Common myeloid progenitor, CD34-positive (primary cell): ENCODE results near the gene RAB5IF.
A peak's percentile ranks its signal among the peaks of the same experiment; 100 is the strongest.

Experiments
- CTCF ChIA-PET: fragments of 350-600 bp; sonication (Branson Sonifier 250); formaldehyde crosslinking; loops from one replicate; lab custom pipeline; 2021; ENCODE audit warnings: antibody characterized with exemption; lab: Charles Lee
- POLR2A ChIA-PET: fragments of 350-600 bp; sonication (Branson Sonifier 250); formaldehyde crosslinking; loops from one replicate; lab custom pipeline; 2021; ENCODE audit warnings: antibody characterized with exemption; lab: Charles Lee
- DNase-seq, 3 donors: peaks; one replicate each; pipeline versions ENCODE4 v3.0.0 to v3.0.0-alpha.2; 2013
- H3K27ac ChIP-seq, 2 experiments: 1 replicate in 1 of 2; 2 replicates in 1 of 2; pipeline ENCODE4 v1.7.0; 2013; ENCODE audit warnings: inconsistent platforms in 2 of 2, low read length in 2 of 2, mild to moderate bottlenecking in 2 of 2, low read depth in 1 of 2, moderate library complexity in 1 of 2; ENCODE audit not compliant: severe bottlenecking in 2 of 2, insufficient read depth in 1 of 2, poor library complexity in 1 of 2
- H3K27me3 ChIP-seq, 5 experiments: replicated peaks in 2 of 5; 1 replicate in 3 of 5; 2 replicates in 2 of 5; pipeline versions ENCODE4 v1.6.1 to v1.7.0; 2013; ENCODE audit warnings: low read length in 4 of 5, mild to moderate bottlenecking in 2 of 5, moderate library complexity in 2 of 5, inconsistent platforms in 1 of 5; ENCODE audit not compliant: insufficient read depth in 5 of 5, control insufficient read depth in 4 of 5
- H3K36me3 ChIP-seq, 4 experiments: 1 replicate in 2 of 4; 2 replicates in 2 of 4; pipeline versions ENCODE4 v1.6.1 to v1.7.0; 2013; ENCODE audit warnings: low read length in 3 of 4, control low read depth in 1 of 4, mild to moderate bottlenecking in 1 of 4; ENCODE audit not compliant: control insufficient read depth in 4 of 4, insufficient read depth in 4 of 4
- H3K4me1 ChIP-seq, 4 experiments: 1 replicate in 3 of 4; 2 replicates in 1 of 4; pipeline versions ENCODE4 v1.6.1 to v1.7.1; 2013; ENCODE audit warnings: low read length in 3 of 4, mild to moderate bottlenecking in 3 of 4, control low read depth in 1 of 4, inconsistent platforms in 1 of 4, moderate library complexity in 1 of 4; ENCODE audit not compliant: control insufficient read depth in 4 of 4, insufficient read depth in 4 of 4; ENCODE audit errors: control extremely low read depth in 1 of 4
- H3K4me3 ChIP-seq, 7 experiments: 1 replicate in 4 of 7; 2 replicates in 3 of 7; pipeline versions ENCODE4 v1.5.1 to v1.7.0; 2013; ENCODE audit warnings: mild to moderate bottlenecking in 7 of 7, low read length in 6 of 7, moderate library complexity in 6 of 7, inconsistent platforms in 2 of 7, low read depth in 2 of 7, control low read depth in 1 of 7; ENCODE audit not compliant: insufficient read depth in 4 of 7, control insufficient read depth in 1 of 7; ENCODE audit errors: extremely low read depth in 1 of 7
- H3K9me3 ChIP-seq, 5 experiments: 1 replicate in 4 of 5; 2 replicates in 1 of 5; pipeline versions ENCODE4 v1.6.1 to v1.7.1; 2013; ENCODE audit warnings: low read length in 4 of 5, mild to moderate bottlenecking in 2 of 5, inconsistent platforms in 1 of 5, low read depth in 1 of 5, moderate library complexity in 1 of 5; ENCODE audit not compliant: control insufficient read depth in 4 of 5, insufficient read depth in 2 of 5; ENCODE audit errors: control extremely low read depth in 1 of 5
- WGBS: methylation state at CpG from one replicate; pipeline ENCODE4 v1.1.5; 2013; ENCODE audit not compliant: insufficient coverage; 5-methylcytosine and 5-hydroxymethylcytosine counted together

The RAB5IF gene

DNA sequence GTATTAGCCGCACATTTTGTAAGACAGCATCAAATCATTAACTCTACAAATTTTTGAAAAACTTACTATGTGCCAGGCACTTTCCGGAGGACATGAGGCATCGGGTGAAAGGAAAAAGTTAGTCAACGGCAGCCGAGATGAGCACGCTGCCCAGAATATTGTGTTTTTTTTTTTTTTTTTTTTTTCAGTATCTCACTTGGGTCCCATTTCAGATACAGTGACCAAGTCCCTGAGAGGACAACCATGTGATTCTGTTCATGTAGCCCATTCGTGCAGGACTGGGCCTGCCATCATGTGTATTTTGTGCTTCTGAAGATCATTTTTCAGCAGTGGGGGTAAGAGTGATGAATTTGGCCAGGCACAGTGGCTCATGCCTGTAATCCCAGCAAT, 39.1 kb downstream of the RAB5IF start:
- WGBS: 91% methylated on average over 4 of the region's 7 CpGs
- H3K4me3 ChIP-seq: peak overlapping the region in 4 of 7 experiments; percentile 30 to 67 (median 36)
- H3K9me3 ChIP-seq: no peaks in the 10 kb centered on the region
- no peaks in the 10 kb centered on the region for H3K27me3 ChIP-seq
- DNase-seq: no peak
- peak overlapping the region in 1 of 2 experiments; percentile 49 for H3K27ac ChIP-seq
- CTCF ChIA-PET: interaction anchor here (0.6 to 5.5 kb wide), 5 partner anchors 10 to 212 kb away, joined by 3 to 50 read pairs (median 7); no protein-coding TSS in a partner anchor
- POLR2A ChIA-PET: interaction anchor here (2.1 kb wide), 1 partner anchor 39 kb away, joined by 7 read pairs; the partner anchor contains the start of gene RAB5IF
- peaks cover 10 to 55% (median 41%) of the 10 kb centered on the region in 4 experiments for H3K4me1 ChIP-seq
- peaks cover 0 to 17% (median 11%) of the 10 kb centered on the region in 4 experiments for H3K36me3 ChIP-seq

DNA sequence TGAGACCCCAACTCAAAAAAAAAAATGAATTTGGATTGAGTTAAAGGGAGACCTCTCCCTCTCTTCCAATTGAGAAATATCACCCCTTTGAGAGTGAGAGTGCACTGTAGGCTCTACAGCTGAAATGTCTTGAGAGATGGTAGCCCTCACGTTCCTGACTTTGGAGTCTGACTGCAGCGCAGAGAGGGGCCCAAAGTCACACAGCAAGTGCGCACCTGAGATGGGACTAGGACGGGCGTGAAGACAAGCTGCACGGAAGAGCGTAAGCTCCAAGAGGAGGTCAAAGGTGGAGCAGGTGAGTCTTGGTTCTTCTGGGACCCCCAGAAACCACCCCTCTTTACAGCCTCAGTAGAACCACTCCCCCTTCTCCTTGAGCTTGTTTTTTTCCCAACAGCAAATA, 39.8 kb downstream of the RAB5IF start:
- Histone ChIP-seq H3K9me3 (no peaks in the 10 kb centered on the region), H3K4me1 (peaks cover 10 to 55% (median 41%) of the 10 kb centered on the region in 4 experiments), H3K4me3 (peak overlapping the region in 5 of 7 experiments; percentile 37 to 74 (median 67)), H3K27ac (peak overlapping the region; percentile 78 to 82), H3K36me3 (peaks cover 0 to 17% (median 8%) of the 10 kb centered on the region in 4 experiments), H3K27me3 (no peaks in the 10 kb centered on the region)
- no peak for DNase-seq
- WGBS: 96% methylated on average over 7 of the region's 7 CpGs
- POLR2A ChIA-PET: interaction anchor here (0.9 to 2.1 kb wide), 4 partner anchors 22 to 39 kb away, joined by 3 to 7 read pairs (median 4); partner anchors contain the start of gene RAB5IF
- CTCF ChIA-PET: interaction anchor here (0.5 to 5.5 kb wide), 9 partner anchors 13 to 109 kb away, joined by 3 to 50 read pairs (median 5); no protein-coding TSS in a partner anchor

DNA sequence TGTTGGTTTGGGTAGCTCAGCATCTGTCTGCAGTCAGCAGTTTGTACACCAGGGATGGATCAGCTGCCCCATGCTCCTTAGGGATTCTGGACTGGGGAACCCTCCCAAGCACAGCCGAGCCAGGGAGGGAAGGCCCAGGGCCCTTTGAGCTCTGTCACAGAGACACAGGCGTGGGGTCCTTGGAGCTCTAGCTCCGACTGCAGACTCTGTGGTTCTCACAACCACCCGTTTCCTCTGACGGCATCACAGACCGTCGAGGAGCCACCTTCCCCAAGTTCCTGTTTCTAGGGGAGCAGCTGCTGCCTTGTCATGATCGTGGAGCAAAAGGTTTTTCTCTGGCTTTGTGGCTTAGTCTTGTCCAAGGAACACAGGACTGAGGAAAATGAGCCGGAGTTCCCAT, 40.4 kb downstream of the RAB5IF start, which contains the start of gene SLA2:
SLA2 (minus strand) TSS at position 199 of the 400 bp plus-strand sequence. CDS start 4,861 bp downstream, outside the sequence.
- H3K4me3 ChIP-seq: peak within 1 kb of the TSS in 6 of 7 experiments; percentile 13 to 74 (median 60)
- no peaks in the 10 kb centered on the region for H3K9me3 ChIP-seq
- H3K27me3 ChIP-seq: no peaks in the 10 kb centered on the region
- peak within 1 kb of the TSS; percentile 78 to 82 for H3K27ac ChIP-seq
- DNase-seq: peak; percentile 91 to 98 (median 97)
- H3K4me1 ChIP-seq: peaks cover 10 to 55% (median 41%) of the 10 kb centered on the region in 4 experiments
- ChIA-PET CTCF (interaction anchor here (0.5 to 5.5 kb wide), 10 partner anchors 12 to 109 kb away, joined by 3 to 50 read pairs (median 5); partner anchors contain the start of gene RAB5IF), POLR2A (interaction anchor here (0.9 to 2.1 kb wide), 5 partner anchors 23 to 214 kb away, joined by 3 to 7 read pairs (median 4); partner anchors contain the start of gene RAB5IF)
- 3% methylated on average over 9 of the region's 9 CpGs for WGBS
- H3K36me3 ChIP-seq: peaks cover 0 to 13% (median 4%) of the 10 kb centered on the region in 4 experiments

DNA sequence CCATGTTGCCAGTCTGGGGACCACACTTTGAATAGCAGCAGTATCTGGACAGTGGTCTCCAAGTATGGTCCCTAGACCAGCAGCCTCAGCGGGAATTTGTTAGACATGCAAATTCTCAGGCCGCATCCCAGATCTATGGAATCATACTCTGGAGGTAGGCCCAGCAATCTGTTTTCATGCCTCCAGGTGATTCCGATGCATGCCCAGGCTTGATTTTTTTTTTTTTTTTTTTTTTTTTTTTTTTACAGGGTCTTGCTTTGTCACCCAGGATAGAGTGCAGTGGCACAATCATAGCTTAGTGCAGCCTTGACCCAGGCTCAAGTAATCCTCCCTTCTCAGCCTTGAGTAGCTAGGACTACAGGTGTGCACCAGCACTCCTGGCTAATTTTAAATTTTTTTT, 41.1 kb downstream of the RAB5IF start:
- 100% methylated on average over 3 of the region's 3 CpGs for WGBS
- ChIA-PET CTCF (interaction anchor here (1.0 to 5.5 kb wide), 7 partner anchors 16 to 108 kb away, joined by 3 to 50 read pairs (median 3); partner anchors contain the start of gene RAB5IF), POLR2A (interaction anchor here (1.1 to 1.4 kb wide), 3 partner anchors 9 to 213 kb away, joined by 3 to 5 read pairs (median 3); no protein-coding TSS in a partner anchor)
- DNase-seq: no peak
- peak overlapping the region; percentile 78 to 82 for H3K27ac ChIP-seq
- H3K4me1 ChIP-seq: peaks cover 10 to 55% (median 41%) of the 10 kb centered on the region in 4 experiments
- H3K9me3 ChIP-seq: no peaks in the 10 kb centered on the region
- H3K27me3 ChIP-seq: no peaks in the 10 kb centered on the region
- H3K4me3 ChIP-seq: peak overlapping the region in 2 of 7 experiments; percentile 39 to 71
- peaks cover 0 to 6% (median 1%) of the 10 kb centered on the region in 4 experiments for H3K36me3 ChIP-seq

DNA sequence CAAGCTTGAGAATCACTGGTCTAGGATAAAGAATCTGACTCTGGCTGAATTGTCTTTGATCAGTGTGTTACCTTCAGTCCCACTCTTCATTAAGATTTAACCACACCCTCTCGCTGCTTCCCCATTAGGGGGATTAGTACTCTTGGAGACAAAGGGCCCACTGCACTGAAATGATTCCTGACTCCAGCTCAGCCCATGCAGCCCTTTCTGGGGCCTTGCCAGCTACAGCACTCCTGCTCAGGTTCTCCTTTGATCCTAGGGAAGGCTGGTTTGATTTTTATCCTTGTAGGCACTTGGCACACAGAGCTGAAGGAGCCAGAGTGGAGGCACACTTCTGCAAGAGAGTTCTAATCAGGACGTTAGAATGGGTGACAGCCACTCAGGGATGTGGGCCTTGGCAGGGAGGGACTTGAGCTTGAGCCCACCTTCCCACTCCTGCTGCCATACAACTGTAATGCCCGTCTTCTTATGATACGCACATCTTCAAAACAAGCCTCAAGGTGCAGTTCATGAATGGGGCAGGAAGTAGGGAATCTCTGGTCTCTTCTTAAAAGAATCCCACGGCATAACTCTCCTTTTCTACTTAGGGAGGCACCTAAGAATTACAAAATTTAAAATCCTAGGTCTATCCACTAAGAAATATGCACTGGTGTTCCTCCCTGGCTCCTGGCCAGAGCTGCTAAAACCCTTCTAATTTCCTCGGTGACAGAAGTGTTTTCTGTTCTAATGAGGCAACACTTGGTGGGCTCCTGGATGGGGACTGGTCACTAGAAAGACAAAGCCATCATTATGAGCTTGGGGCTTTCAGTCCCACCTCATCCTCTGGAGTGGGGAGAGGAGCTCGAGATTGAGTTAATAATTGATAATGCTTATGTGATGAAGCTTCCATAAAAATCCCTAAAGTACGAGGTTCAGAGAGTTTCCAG, 41.9 kb downstream of the RAB5IF start:
- no peaks in the 10 kb centered on the region for H3K27me3 ChIP-seq
- no peaks in the 10 kb centered on the region for H3K9me3 ChIP-seq
- WGBS: 94% methylated on average over 5 of the region's 8 CpGs
- H3K4me1 ChIP-seq: peaks cover 10 to 47% (median 37%) of the 10 kb centered on the region in 4 experiments
- H3K36me3 ChIP-seq: peaks cover 0 to 4% (median 1%) of the 10 kb centered on the region in 4 experiments
- H3K4me3 ChIP-seq: no peak overlapping the region
- no peak for DNase-seq
- CTCF ChIA-PET: interaction anchor here (0.9 to 5.5 kb wide), 9 partner anchors 11 to 107 kb away, joined by 3 to 50 read pairs (median 4); partner anchors contain the start of gene RAB5IF
- POLR2A ChIA-PET: interaction anchor here (1.4 kb wide), 1 partner anchor 9 kb away, joined by 3 read pairs; no protein-coding TSS in a partner anchor
- peak overlapping the region in 1 of 2 experiments; percentile 12 for H3K27ac ChIP-seq

- Histone ChIP-seq H3K27ac (no peak overlapping the region), H3K4me3 (no peak overlapping the region), H3K9me3 (no peaks in the 10 kb centered on the region), H3K27me3 (no peaks in the 10 kb centered on the region), H3K36me3 (peaks cover 0 to 18% (median 6%) of the 10 kb centered on the region in 4 experiments), H3K4me1 (peaks cover 0 to 6% (median 2%) of the 10 kb centered on the region in 4 experiments)
- ChIA-PET POLR2A (interaction anchor here (0.6 kb wide), 1 partner anchor 38 kb away, joined by 3 read pairs; no protein-coding TSS in a partner anchor), CTCF (interaction anchor here (1.5 to 4.2 kb wide), 2 partner anchors 13 to 25 kb away, joined by 3 to 14 read pairs; no protein-coding TSS in a partner anchor)
- WGBS: 90% methylated on average over 8 of the region's 9 CpGs
- DNase-seq: no peak
Observed at GRCh38 chr20:36653456-36653855, 47.9 kb downstream of the RAB5IF start.
